Sigmoid colon (tissue), 7 donors: ENCODE measurements around the gene RIC1. TPM values are rescaled to one million over a fixed set of nuclear protein-coding genes. Genes with fewer than 3 reads are reported as not detected.

Experiments
- DNase-seq: peaks from one replicate; pipeline ENCODE4 v3.0.0-alpha.2; 2019
- H3K27ac ChIP-seq, 4 donors: fragments of 200-600 bp; sonication (generic); one replicate each; pipeline ENCODE4 v1.5.1; 2016 to 2019; ENCODE audit warnings: mild to moderate bottlenecking in 1 of 4
- H3K27me3 ChIP-seq, 3 donors: fragments of 200-600 bp; sonication (generic); one replicate each; pipeline ENCODE4 v1.5.1; 2019; ENCODE audit warnings: mild to moderate bottlenecking in 1 of 3
- H3K36me3 ChIP-seq, 4 donors: fragments of 200-600 bp; sonication (generic); one replicate each; pipeline ENCODE4 v1.5.1; 2016 to 2019
- H3K4me1 ChIP-seq, 4 donors: fragments of 200-600 bp; sonication (generic); one replicate each; pipeline ENCODE4 v1.5.1; 2017 to 2019
- H3K4me3 ChIP-seq, 4 donors: fragments of 200-600 bp; sonication (generic); one replicate each; pipeline ENCODE4 v1.5.1; 2017 to 2019; ENCODE audit warnings: mild to moderate bottlenecking in 2 of 4, moderate library complexity in 1 of 4
- H3K9me3 ChIP-seq, 4 donors: fragments of 200-600 bp in 3 of 4; sonication (generic) in 3 of 4; one replicate each; pipeline versions ENCODE4 v1.5.1 to v1.6.1; 2013 to 2019
- EP300 ChIP-seq, 4 donors: sonication (generic); formaldehyde crosslinking; IDR thresholded peaks; one replicate each; pipeline ENCODE4 v1.6.1; 2017; ENCODE audit warnings: antibody characterized with exemption in 4 of 4
- POLR2A ChIP-seq, 2 donors: fragments of 450-650 bp; IDR thresholded peaks; one replicate each; pipeline ENCODE4 v1.6.1; 2016; ENCODE audit warnings: antibody characterized with exemption in 2 of 2, mild to moderate bottlenecking in 2 of 2, moderate library complexity in 2 of 2
- POLR2AphosphoS5 ChIP-seq, 4 donors: sonication (generic); formaldehyde crosslinking; IDR thresholded peaks; one replicate each; pipeline ENCODE4 v1.6.1; 2017; ENCODE audit warnings: antibody characterized with exemption in 4 of 4
- WGBS, 2 donors: extraction: QIAGEN DNeasy Blood & Tissue Kit; methylation state at CpG; one replicate each; pipeline ENCODE4 v1.1.7; 2013; 5-methylcytosine and 5-hydroxymethylcytosine counted together
- intact Hi-C: fragments of 100-400 bp; cut with DNase I; formaldehyde crosslinking; loops from one replicate; pipeline ENCODE4 v1.15.1; 2023
- polyA plus RNA-seq, 3 donors: library from polyadenylated mRNA; stranded (reverse); fragments of 200-250 nt; gene quantifications; one replicate each; pipeline ENCODE4 v1.2.3, GENCODE V29; 2013
- total RNA-seq, 4 donors: library from RNA; depleted of rRNA; stranded (reverse); fragments of >200 nt; gene quantifications; one replicate each; pipeline ENCODE4 v1.1.0, GENCODE V29; 2016
- TF ChIP-seq, protein P1 (sequence below), 4 experiments: fragments of 450-650 bp in 3 of 4; fragments of 200-600 bp in 1 of 4; IDR thresholded peaks; one replicate each; pipeline ENCODE4 v1.5.1; 2016 to 2019; ENCODE audit warnings: antibody characterized with exemption in 4 of 4, mild to moderate bottlenecking in 3 of 4, moderate library complexity in 2 of 4
- donor health status: healthy with polysubstance abuse.
- donor health status: Bipolar disorder and iron deficiency.
- donor health status: healthy.

The RIC1 gene
- total and polyA plus RNA-seq, 7 donors = 3.0 to 44.3 (median 29.1) TPM

GRCh38 chr9:5811751-5812150, 182.8 kb downstream of the RIC1 start:
- Histone ChIP-seq H3K4me1 (no peaks in the 10 kb centered on the region), H3K27ac (no peak overlapping the region), H3K36me3 (peaks cover 0 to 43% (median 4%) of the 10 kb centered on the region in 4 donors), H3K27me3 (no peaks in the 10 kb centered on the region), H3K9me3 (no peaks in the 10 kb centered on the region), H3K4me3 (no peak overlapping the region)
- WGBS, 2 donors = 90 to 98% methylated on average over 1 of the region's 1 CpG
- no peak for DNase-seq
- intact Hi-C loops = no loop called here
- TF ChIP-seq, protein P1, sequence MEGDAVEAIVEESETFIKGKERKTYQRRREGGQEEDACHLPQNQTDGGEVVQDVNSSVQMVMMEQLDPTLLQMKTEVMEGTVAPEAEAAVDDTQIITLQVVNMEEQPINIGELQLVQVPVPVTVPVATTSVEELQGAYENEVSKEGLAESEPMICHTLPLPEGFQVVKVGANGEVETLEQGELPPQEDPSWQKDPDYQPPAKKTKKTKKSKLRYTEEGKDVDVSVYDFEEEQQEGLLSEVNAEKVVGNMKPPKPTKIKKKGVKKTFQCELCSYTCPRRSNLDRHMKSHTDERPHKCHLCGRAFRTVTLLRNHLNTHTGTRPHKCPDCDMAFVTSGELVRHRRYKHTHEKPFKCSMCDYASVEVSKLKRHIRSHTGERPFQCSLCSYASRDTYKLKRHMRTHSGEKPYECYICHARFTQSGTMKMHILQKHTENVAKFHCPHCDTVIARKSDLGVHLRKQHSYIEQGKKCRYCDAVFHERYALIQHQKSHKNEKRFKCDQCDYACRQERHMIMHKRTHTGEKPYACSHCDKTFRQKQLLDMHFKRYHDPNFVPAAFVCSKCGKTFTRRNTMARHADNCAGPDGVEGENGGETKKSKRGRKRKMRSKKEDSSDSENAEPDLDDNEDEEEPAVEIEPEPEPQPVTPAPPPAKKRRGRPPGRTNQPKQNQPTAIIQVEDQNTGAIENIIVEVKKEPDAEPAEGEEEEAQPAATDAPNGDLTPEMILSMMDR (IDR thresholded peaks at IDR 0.05) = no peak
- TF ChIP-seq POLR2AphosphoS5 (IDR thresholded peaks at IDR 0.05) = no peak
- TF ChIP-seq POLR2A (IDR thresholded peaks at IDR 0.05) = no peak
- no peak for TF ChIP-seq EP300 (IDR thresholded peaks at IDR 0.05)

GRCh38 chr9:5813824-5814223, 184.9 kb downstream of the RIC1 start:
- no peak overlapping the region for H3K27ac ChIP-seq
- 73 to 90% methylated on average over 3 of the region's 3 CpGs for WGBS, 2 donors
- TF ChIP-seq POLR2AphosphoS5 (IDR thresholded peaks at IDR 0.05) (no peak), EP300 (IDR thresholded peaks at IDR 0.05) (no peak), POLR2A (IDR thresholded peaks at IDR 0.05) (no peak)
- TF ChIP-seq, protein P1 (IDR thresholded peaks at IDR 0.05) = no peak
- intact Hi-C loops = no loop called here
- no peaks in the 10 kb centered on the region for H3K4me1 ChIP-seq
- no peak for DNase-seq
- H3K36me3 ChIP-seq = peaks cover 0 to 40% (median 4%) of the 10 kb centered on the region in 4 donors
- H3K4me3 ChIP-seq = no peak overlapping the region
- H3K9me3 ChIP-seq = no peaks in the 10 kb centered on the region
- no peaks in the 10 kb centered on the region for H3K27me3 ChIP-seq

GRCh38 chr9:5815461-5815860, 186.6 kb downstream of the RIC1 start:
- Histone ChIP-seq H3K27me3 (no peaks in the 10 kb centered on the region), H3K9me3 (no peaks in the 10 kb centered on the region), H3K4me1 (no peaks in the 10 kb centered on the region), H3K36me3 (peaks cover 0 to 27% (median 0%) of the 10 kb centered on the region in 4 donors), H3K4me3 (no peak overlapping the region), H3K27ac (no peak overlapping the region)
- no peak for DNase-seq
- intact Hi-C loops = no loop called here
- no peak for TF ChIP-seq POLR2A (IDR thresholded peaks at IDR 0.05)
- TF ChIP-seq, protein P1 (IDR thresholded peaks at IDR 0.05) = no peak
- TF ChIP-seq EP300 (IDR thresholded peaks at IDR 0.05) = no peak
- no peak for TF ChIP-seq POLR2AphosphoS5 (IDR thresholded peaks at IDR 0.05)
- WGBS, 2 donors = 48 to 82% methylated on average over 1 of the region's 1 CpG

DNA sequence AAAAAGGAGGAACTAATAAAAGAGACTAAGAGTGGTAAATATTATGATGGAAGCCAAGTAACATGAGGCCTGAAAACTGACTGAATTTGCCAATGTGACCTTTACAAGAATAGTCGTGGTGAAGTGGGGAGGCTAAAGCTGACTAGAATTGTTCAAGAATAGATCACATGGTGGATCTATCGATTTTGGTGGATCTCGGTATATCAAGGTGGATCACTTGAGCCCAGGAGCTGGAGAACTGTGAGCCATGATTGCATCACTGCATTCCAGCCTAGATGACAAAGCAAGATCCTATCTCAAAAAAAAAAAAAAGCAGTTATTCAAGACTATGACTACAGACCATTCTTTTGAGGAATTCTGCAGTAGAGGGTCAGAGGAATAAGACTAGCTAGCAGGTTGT, 189.0 kb downstream of the RIC1 start:
- intact Hi-C loops = no loop called here

GRCh38 chr9:5818424-5819142, 189.7 kb downstream of the RIC1 start:
- 90% methylated on average over 2 of the region's 2 CpGs for WGBS, 2 donors
- H3K27me3 ChIP-seq = no peaks in the 10 kb centered on the region
- H3K9me3 ChIP-seq = no peaks in the 10 kb centered on the region
- no peak overlapping the region for H3K4me3 ChIP-seq
- TF ChIP-seq, protein P1 (IDR thresholded peaks at IDR 0.05) = no peak
- TF ChIP-seq EP300 (IDR thresholded peaks at IDR 0.05) (no peak), POLR2AphosphoS5 (IDR thresholded peaks at IDR 0.05) (no peak), POLR2A (IDR thresholded peaks at IDR 0.05) (no peak)
- no peak overlapping the region for H3K27ac ChIP-seq
- intact Hi-C loops = no loop called here
- no peaks in the 10 kb centered on the region for H3K4me1 ChIP-seq
- peaks cover 0 to 26% (median 4%) of the 10 kb centered on the region in 4 donors for H3K36me3 ChIP-seq
- DNase-seq = no peak

More for the DNA sequence above, 189.0 kb downstream of the RIC1 start:
- H3K9me3 ChIP-seq = no peaks in the 10 kb centered on the region
- no peaks in the 10 kb centered on the region for H3K4me1 ChIP-seq
- TF ChIP-seq POLR2A (IDR thresholded peaks at IDR 0.05) (no peak), EP300 (IDR thresholded peaks at IDR 0.05) (no peak)
- WGBS, 2 donors = 93% methylated on average over 3 of the region's 3 CpGs
- no peak overlapping the region for H3K27ac ChIP-seq
- H3K4me3 ChIP-seq = no peak overlapping the region
- DNase-seq = no peak
- H3K36me3 ChIP-seq = peaks cover 0 to 21% (median under 1%) of the 10 kb centered on the region in 4 donors
- H3K27me3 ChIP-seq = no peaks in the 10 kb centered on the region
